ENCODE data around the gene CRB2.
"Not testable (repeated sequence)": the region's sequence is repeated elsewhere in the genome, so short reads cannot be mapped to it uniquely, and the experiment has no call there.

The CRB2 gene

GRCh38 chr9:123383512-123384170 is 27.6 kb downstream of the CRB2 start:
- DNase-seq = no peak

DNA sequence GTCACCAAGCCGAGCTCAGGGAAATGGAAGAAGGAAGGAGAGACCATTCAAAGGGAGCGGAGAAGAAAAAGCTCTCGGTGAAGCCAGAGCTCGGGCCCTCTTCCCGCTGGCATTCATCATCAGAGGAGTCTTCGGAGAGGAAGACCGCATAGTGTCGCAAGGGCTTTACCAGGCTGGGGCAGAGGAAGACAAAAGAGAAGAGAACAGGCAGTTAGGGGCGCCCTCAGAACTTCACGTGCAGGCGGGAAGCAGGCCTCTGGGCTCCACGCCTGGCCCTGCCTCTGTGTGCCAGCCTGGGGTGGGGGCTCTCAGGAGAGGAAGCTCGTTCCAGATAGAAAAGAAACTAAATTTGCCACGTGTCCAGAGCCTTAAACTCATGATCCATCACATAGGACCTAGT is 31.7 kb downstream of the CRB2 start:
- DNase-seq = no peak

DNA sequence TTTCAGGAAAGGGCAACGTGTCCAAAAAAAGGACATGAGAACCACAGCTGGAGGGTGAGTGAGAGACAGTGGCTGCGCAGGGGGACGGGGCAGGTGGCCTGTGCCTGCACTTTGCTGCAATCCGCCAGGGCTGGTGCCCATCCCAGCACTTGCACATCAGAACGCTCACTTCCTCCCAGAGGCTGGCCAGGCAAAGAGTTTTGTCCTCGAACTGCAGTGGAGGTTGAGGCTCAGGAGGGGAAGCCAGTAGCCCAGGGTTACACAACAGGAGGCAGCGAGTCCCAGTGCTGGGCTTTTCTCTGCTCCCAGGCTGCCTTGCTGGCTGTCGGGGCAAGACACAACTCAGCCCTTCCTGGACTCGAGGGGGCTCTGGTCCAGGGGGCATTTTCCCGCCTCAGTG is 33.1 kb downstream of the CRB2 start:
- no peak for DNase-seq

GRCh38 chr9:123389698-123390097 is 33.7 kb downstream of the CRB2 start:
- DNase-seq = no peak

DNA sequence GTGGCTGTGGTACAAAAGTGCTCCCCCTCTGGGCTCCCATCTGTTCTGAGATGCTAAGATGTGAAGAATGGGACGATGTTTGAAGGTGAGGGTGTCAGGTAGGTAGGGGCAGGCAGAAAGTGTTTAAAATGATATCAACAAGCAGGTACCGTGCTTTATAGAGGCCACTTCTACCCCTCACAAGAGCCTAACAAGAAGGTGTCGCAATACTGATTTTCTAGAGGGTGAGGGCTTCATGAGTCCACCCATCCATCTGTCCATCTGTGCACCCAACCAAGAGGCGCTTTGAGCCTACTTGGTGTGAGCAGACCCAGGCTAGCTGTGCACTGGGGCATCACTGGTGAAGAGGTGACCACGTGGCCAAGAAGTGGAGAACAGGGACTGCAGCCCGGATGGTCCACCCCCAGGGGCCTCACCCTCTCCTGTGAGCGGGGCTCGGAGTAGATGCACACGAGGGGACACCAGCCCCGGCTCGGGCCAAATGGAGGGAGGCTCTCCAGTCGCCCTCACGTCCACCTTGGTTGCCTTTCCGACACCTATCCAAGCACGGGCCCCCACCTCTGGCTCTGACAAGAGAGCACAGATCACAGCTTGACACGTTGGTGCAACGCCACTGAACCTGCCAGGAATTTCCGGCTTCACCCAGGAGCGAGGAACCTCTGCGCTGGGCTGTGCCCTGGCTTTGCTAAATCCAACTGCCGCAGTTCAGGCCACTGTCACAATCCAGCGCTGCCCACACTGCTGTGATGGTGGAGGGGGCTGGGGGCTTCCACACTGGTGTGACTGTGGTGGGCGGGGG is 34.5 kb downstream of the CRB2 start:
- DNase-seq = no peak

- DNase-seq = no peak
Observed at GRCh38 chr9:123391233-123391632, 35.2 kb downstream of the CRB2 start.

- no peak for DNase-seq
Observed at GRCh38 chr9:123391946-123392345, 35.9 kb downstream of the CRB2 start.

DNA sequence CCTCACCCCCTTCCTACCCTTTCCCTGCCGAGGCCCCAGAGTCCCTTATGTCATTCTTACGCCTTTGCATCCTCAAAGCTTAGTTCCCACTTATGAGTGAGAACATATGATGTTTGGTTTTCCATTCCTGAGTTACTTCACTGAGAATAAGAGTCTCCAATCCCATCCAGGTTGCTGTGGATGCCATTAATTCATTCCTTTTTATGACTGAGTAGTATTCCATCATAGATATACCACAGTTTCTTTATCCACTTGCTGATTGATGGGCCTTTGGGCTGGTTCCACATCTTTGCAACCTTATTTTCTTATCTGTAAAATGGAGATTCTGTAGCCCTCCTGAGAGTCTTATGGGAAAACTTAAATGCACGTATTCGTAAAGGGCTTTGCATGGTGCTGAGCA is 36.8 kb downstream of the CRB2 start:
- DNase-seq = no peak

DNA sequence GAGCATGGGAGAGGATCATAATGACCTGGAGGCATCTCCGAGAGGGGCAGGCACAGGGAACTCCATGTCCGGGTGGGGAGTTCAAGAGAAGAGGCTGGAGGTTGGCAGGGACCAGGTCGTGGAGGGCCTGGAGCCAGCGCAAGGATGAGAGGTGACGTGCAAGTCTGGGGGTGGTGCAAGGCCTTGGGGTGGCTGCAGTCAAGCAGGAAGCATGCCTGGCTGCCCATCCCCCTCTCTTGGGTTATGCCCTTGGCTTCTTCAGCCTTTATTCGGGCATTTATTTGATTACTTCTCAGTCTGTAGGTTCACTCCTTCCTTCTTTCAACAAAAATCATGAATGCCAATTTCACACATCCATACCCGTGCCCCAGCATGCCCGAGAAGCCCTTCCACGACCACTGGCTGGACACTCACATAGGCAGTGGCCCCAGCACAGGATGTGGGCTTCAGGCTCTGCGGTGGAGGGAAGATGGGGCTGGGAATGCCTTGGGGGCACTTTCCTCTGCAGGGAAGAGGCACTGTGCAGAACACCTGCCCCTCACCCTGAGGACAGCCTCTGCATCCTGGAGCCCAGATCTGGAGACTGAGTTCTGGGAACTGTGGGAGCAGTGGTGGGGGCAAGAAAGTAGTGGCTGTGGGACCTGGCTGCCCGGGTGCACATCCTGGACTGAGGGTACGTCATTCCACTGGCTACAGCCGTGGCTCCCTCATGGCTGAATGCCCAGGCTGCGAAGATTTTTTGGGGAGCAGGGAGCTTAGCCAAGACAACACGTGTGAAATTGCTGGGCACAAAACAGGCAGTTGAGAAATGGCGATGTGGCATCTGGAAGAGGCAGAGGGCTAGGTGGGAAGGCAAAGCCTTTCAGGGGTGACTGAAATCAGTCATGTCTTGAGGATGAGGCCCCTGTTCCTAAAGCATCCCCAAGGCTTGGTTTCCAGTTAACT is 38.6 kb downstream of the CRB2 start:
- DNase-seq = no peak

DNA sequence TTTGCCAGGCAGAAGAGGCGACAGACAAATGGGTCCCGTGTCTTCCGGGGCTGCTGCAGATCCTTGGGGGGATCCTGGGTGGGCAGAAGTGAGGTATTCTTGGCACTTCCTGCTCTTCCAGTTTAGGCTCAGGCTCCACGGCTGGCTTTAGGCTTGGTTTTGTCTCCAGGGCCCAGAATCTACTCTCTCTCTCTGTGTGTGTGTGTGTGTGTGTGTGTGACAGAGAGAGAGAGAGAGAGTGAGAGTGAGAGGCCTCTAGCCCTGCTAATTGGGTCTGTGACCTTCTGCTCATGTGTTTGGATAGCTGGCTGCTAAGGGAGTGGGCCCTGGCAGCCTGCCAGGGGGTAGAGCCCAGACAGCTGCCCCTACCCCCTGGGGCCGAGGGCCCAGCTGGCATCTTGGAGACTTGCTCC is 39.3 kb downstream of the CRB2 start:
- DNase-seq = no peak

- DNase-seq = no peak
Observed at GRCh38 chr9:123395689-123396511, 39.9 kb downstream of the CRB2 start.

GRCh38 chr9:123397975-123398374 is 42.0 kb downstream of the CRB2 start:
- no peak for DNase-seq

DNA sequence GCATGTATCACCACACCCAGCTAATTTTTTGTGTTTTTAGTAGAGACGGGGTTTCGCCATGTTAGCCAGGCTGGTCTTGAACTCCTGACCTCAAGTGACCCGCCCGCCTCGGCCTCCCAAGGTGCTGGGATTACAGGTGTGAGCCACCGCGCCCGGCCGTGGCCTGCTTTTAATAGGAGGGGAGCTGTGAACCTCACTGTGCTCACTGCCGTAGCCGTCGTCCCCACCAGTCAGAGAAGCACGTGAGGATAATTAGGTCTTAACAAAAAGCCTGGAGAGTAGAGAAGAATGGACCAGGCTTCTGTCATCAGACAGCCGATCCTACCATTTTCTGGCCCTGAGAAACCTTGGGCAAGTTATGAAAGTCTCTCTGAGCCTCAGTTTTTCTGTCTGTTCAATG is 42.9 kb downstream of the CRB2 start:
- DNase-seq = not testable (repeated sequence)

DNA sequence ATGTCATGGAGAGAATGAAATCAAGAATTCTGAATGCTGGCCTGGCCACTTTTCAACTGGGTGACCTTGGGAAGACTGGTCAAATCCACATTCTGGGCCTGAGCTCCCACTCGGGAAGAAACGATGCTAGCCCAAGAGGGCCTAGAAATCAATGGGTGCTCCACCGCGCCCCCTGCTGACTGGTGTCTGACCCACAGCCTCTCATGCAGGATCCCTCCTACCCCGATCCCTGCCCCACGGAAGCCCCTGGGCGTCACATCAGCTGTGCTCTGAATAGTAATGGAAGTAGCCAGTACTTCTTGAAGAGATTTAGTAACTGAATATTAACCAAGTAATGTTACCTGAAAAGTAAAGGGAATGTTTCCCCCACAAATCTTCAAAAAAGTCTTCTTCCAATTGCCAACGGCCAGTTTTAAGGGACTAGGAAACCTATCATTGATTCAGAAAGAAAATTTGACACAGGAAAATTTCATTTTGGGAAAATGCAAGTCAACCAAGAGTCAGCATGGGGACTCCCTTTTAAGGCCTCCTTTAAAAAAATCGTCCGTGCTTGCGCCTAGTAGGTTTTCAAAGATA is 43.9 kb downstream of the CRB2 start:
- DNase-seq = no peak

DNA sequence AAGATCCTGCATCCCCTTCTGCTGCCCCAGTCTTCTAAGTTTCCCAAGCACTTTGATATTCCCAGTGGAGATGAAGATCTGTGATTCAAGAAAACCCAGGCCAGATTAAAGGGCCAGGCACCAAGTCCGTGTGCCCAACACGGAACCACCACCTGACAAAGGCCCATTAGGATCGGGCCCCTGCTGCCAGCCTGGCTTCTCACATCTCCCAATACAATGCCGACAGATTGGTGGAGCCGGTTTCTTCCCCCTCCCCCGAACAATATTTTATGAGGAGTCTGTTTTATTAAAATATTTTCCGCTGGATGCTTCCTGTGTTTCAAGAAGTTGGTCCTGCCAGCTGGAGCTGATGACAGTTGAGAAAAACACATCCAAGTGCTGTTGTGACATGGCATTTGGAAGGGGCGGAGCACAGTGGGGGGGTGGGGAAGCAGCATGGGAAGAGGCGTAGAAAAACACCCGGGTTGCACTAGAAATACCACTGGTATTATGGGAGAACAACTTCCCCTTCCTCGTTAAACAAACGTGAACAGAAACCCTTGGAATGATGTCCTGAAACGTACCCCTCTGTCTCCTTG is 45.0 kb downstream of the CRB2 start:
- no peak for DNase-seq

GRCh38 chr9:123401879-123402513 is 46.0 kb downstream of the CRB2 start:
- no peak for DNase-seq

GRCh38 chr9:123402981-123403509 is 47.0 kb downstream of the CRB2 start:
- DNase-seq = no peak

- no peak for DNase-seq
Observed at GRCh38 chr9:123406016-123406415, 50.0 kb downstream of the CRB2 start.

DNA sequence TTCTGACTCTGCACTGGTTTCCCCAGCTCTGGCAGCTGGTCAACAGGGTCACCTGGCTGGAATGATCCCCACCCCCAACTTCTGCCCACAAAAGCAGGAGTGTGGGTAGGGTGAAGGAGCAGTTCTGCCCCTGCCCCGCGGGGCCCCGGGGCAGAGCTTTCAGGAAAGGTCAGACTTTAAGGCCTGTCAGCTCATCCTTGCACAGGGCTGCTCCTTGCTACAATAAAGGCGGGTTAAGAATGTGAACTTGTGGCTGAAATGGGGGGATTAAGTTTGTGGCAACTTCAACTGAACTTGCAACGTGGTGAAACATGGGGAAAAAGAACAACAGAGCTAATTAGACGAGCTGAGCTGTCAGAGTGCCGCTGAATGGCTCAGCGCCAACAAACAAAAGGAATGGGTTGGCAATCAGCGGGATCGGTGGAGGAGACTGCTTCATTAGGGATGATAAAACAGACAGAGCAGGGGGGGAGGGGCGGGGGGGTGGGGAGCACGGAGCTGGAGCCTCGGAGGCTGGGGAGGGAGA is 50.8 kb downstream of the CRB2 start:
- no peak for DNase-seq

GRCh38 chr9:123407217-123407851 is 51.3 kb downstream of the CRB2 start:
- no peak for DNase-seq
